CD1c-positive myeloid dendritic cell (primary cell): ENCODE measurements around the gene PTPN3.

Experiments
- DNase-seq: peaks from one replicate; pipeline ENCODE4 v3.0.0-alpha.2; 2016; ENCODE audit errors: extremely low spot score

PTPN3 gene

DNA sequence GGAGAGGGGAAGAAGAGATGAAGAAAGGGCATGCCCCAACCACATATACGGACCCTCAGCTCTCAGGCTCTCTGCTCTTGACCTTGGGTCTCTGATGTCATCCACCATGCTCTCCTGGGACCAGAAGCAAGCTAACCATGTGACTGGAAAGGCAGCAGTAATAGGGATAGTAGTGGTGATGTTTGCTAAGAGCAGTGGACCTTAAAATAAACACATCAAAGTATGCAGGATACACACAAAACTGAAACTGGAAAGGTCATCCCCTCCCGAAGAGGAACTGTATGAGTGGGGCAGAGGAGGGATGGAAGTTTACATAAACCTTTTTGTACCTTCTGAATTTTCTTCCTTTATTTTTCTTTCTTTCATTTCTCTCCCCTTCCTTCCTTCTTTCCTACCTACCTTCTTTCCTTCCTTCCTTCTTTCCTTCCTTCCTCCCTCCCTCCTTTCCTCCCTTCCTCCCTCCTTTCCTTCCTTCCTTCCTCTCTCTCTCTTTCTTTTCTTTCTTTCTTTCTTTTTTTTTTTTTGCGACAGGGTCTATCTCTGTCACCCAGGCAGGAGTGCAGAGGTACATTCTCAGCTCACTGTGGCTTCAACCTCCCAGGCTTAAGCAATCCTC lies 8.1 kb upstream of the PTPN3 start:
- DNase-seq = no peak

DNA sequence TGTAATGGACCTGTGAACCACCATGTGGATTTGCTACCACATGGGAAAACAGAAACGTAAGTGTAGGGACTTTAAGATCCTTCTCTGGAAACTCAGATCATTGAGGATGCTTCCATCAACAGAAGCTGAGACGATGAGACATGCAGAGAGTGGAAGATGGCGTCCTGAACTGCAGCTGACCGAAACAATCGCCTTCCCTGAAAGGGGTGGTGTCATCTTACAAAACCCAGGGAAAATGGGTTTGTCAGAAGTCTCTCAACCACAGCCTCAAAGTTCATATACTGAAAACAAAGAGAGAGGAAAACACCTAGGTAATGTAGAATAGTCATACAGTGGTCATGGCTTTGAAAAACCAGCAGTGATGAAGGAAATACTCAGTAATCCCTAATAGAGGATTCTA lies 6.6 kb upstream of the PTPN3 start:
- DNase-seq = no peak

DNA sequence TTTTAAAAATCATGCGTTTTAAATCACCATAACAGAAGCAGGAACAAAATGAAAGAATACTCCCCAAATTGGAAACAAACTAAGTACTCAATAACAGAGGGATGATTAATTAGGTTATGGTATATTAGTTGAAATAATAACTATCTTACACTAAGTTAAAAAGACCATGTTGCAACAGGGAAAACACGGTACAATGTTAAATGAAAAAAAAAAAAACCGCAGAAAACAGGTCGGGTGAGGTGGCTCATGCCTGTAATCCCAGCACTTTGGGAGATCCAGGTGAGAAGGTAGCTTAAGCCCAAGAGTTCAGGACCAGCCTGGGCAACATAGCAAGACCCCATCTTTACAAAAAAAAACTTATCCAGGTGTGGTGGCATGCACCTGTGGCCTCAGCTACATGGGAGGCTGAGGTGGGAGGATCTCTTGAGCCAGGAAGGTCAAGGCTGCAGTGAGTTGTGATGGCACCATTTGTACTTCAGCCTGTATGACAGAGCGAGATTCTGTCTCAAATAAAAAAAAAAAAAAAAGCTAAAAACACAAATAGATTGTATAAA lies 2.4 kb upstream of the PTPN3 start:
- DNase-seq = no peak

DNA sequence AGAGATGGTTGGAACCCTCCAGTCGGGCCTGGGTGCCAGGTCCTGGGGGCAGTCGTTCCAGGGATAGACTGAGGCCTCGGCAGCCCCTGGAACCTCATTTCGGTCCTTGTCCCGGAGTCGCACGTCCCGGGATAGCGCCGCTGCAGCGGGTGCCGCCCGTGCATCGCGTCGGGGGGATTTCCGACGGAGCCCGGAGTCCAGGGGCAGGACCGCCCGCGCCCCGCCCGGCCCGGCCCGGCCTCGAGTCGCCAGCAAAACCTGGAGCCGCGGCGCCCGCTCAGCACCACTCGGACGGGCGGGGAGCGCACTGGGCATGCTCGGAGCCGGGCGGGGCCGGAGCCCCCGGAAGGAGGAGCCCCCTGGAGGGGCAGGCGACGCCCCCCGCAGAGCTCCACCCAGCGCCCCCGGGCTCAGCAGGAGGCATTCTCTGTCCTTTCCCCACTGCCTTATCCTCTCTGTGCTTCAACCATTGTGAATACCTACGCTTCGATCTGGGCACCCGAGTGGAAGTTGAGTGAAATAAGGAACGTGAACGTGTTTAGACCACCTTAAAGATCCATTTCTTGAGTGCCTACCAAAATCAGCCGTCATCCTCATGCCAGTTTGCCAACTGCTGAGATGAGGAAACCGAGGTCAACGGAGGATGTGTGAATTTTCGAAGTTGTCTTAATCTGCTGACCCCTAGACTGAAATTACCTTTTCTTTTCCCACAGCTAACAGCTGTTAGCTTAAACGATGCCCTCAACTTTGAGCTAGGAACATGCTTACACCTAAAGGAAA lies 1.7 kb upstream of the PTPN3 start:
- DNase-seq = no peak

DNA sequence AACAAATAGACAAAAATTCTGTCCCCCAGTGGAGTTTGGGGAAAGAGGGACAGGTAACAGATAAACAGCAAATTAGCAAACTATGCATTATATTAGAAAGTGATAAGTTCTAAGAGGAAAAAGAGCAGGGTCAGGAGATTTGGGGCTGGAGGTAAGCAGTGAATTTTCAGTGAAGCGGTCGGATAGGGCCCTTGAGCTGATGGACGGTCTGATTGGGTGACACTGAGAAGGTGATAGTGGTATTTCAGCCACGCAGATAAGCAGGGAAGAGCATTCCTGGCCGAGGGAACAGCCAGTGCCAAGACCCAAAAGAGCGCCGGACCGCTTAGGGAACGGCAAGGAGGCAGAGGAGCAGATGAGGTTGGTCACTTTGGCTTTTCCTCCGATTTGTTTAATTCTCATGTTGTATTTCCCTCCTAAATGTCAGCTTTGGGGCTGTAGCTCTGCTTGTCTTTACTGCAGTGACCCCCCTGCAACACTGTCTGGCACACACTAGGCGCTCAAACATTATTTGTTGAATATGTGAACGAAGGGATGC lies 1.1 kb upstream of the PTPN3 start:
- no peak for DNase-seq

DNA sequence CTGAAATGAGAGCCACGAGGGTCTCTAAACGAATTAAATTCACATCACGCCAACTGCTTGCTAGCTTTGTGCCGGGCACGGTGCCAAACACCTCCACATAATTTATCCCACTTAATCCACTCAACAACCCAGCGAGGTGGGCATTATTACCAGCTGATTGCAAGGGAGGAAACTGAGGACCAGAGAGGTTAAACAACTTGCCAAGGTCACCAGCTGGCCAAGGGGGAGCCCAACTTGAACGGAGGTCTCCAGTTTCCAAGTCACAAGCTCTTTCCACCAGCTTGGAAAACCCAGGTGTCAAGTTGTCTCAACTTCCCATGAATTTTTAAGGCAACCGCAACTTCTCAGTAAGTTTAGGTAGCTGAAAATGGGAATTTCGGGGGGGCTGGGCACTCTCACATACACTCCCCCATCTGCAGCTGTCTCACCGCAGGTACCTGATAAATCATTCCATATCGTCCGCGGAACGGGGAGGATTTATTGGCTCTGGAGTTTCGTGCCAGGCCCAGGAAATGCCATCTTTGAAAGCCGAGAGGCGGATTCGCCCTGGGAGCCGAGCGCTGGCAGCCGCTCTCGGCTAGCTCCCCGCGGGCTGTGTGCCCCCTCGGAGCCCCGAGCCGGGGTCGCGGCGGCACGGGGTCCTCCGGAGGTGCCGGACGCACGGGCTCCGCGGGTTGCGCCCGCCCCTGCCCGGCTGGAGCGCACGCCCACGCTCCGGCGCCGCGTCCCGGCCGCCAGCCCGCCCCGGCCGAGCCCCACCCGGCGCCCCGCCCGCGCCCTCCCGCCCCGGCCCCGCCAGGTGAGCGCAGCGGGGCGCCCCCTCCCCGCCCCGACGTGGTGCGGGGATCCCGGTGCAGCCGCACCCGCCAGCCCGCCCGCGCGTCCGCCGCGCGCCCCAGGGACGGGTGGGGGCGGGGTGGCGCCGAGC lies 617 bp downstream of the PTPN3 start:
- no peak for DNase-seq

DNA sequence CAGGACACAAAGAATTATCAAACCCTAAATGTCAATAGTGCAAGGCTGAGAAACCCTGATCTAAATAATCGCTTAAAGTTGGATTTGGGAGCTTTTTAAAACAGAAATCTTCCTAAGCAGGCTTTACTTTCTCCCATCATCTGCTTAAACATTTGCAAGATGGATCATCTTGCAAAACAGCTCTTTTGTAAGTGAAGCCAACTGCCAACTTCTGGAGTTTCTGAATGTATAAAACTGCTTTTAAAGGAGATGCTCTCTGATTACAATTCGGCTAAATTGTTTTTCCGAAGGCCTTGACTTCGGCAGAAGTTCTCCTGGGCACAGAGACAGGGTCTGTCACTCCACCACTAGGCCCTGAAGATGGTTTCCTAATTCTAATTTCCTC lies 1.3 kb downstream of the PTPN3 start:
- DNase-seq = no peak

DNA sequence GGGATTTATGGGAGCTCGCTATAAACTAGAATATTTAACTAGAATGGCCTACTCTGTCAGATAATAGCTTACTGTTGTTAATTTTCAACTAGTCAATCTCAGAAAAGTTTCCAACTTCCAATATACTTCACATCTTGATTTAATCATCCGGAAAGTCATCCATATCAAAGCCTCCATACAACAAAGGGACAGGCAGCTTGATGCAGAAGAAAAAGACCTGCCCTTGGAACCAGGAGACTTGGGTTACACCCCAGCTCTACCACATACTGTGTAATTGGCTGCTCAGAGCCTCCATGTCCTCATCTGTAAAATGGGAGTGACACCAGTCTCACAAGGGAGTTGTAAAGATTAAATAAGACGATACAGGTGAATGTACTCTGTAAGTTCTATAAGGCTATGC lies 1.9 kb downstream of the PTPN3 start:
- DNase-seq = no peak

DNA sequence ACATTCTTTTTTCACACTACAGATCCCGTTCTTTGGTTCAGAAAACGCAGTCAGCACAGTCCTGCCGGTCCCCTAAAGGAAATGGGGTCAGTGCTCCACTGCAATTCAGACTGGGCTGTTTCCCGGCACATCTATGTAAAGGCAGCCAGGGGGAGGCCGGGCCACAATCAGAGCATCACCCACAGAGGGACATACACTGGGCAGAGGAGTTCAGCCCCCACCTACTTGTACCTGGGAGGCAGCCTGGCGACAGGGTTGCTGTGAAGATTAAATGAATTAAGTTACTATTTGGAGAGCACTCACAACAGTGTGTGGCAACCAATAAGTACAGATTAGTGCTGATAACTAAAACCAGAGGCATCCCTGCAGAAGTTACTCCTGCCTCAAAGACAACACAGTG lies 4.5 kb downstream of the PTPN3 start:
- no peak for DNase-seq

DNA sequence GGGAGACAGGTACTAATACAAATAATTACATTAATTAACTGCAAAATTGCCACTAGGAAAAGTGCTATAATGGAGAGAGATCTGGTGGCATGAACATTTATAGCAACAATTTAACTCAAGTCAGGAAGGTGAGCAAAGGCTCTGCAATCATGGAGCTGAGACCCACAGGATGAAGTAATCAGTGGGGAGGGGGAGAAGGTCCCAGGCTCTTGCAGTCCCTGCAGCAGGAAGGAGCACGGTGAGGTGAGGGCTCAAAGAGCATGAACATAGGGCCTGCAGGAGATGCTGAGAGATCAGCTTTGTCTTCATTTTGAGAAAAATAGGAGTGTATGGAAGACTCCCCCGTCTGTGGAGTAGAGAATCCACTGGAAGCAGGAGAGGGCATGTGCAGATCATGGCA lies 6.5 kb downstream of the PTPN3 start:
- no peak for DNase-seq

DNA sequence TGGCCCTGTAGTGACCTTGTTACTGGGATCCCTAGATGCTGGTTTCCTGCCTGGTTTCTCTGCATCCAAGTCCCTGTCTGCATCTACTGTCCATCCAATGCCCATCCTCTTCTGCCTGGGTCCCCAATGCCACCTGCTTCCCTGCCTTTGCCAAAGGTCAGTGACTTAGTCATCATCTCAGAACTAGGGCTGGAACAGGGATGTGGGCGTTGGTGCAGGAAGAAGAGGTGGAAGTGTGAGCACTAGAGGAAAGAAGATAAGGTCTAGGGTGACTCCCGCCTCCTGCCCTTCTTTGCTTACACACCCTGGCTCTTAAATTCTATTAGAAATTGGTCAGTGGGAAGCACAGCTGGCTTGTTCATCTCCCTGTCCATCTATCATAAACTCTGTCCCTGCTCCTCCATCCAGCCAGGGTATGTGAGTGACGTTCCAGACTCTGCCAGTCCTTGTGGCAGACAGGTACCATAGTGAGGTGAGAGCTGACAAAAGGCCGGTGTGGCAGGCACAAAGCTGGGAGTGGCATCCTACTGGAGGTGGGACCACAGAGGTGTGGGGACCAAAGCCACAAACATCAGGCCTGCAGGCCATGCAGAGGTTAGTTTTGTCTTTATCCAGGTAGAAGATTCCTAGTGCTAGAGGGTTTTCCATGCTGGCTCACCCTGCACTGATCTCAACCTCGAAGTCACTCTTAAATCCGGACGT lies 9.2 kb downstream of the PTPN3 start:
- no peak for DNase-seq

DNA sequence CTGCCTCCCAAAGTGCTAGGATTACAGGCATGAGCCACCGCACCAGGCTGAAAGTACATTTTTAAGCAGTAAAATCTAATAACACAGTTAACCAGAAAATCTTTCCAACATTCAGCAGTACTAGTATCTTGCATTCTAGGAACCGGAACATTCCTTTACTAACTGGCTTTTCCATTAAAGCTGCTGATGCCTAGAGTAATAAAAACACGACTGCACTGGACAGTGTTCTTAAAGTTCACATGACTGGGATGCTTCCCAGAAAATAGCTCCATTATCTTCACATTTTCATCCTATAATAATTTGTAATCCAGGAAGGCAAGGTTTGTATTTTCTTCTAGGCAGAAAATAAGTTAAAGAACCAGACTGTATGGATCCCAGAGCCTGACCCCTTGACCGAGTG lies 9.8 kb downstream of the PTPN3 start:
- DNase-seq = no peak

DNA sequence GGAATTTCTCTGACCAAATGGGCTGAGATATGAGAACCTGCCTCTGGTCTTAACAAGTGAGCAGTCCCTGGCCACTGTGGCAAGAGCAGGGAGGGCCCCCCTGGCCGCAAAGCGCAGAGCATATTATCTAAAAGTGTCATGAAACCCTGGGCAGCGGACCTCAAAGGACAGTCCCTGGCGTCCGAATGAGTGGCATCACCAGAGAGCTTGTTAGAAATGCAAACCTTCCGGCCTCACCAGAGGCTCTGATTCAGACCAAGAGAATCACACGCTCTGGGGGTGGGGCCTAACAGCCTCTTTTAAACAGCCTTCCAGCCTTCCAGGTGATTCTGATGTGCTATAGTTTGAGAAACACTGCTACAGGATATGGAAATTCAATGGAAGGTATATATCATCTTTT lies 10.9 kb downstream of the PTPN3 start:
- no peak for DNase-seq

DNA sequence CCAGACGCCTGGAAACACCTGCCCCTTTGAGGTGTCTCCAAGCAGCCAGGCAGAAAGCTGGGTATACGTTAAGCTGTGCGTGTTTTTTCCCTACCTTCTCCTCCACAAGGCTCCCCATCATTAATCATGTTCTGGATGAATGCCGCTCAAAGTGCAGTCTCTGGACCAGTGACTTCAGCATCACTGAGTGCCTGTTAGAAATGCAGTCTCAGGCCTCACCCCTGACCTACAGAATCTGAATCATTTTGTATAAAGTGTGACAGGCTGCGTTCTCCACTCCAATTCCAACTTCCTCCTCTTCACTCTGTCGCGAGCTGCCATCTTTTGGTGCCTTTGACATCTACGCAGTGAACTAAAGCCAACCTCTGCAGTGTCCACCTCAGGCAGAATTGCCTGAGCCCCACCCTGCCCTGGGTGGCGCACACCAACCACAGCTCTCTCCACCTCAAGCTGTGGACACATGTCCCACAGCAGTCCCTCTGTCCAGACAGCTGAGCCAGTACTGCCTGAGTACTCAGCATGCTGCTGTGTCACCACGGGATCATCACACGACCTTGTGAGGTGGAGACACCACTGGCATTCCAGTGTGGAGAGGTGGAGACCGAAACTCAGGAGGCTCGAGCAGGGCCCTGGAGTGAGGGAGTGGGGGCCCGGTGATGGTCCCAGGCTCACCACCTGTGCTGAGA lies 14.2 kb downstream of the PTPN3 start:
- no peak for DNase-seq

DNA sequence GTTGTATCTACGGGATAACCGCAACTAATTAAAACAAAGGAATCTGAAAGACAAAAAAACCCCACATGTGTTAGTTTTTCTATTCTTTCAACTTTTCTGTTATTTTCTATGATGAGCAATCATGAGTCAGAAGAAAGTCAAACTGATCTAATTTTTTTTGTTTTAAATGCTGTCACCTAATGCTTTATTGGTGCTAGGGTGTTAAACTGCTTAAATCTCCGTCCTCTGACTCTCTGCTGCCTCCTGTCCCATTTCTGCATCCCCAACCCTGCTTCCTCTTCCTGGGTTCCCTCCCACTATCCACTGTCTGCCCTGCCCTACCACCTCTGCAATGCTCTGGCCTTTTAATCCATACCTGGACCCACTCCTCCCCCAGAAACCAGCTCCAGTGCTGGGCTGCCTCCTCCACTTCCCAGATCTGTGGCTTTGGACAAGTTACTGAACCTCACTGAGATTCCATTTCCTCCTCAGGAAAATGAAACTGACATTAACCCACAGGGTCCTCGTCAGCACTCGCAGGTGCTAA lies 15.7 kb downstream of the PTPN3 start:
- no peak for DNase-seq

DNA sequence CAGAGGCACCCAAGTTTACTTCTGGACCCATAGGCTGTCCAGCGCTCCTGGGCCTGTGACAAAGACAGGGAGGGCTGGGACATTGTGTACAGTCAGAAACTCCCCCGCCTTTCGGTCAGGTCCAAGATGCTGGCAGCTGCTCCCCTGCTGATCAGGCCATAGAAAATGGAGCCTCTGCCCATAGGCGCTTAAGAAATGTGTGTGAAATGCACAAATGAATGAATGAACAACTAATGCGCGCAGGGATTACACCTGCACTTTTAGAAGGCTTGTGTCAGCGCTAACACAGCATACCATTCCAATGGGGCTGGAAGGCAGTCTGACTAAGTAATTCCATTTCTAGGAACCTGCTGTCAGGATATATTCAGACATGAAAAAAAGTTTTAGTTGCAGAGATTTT lies 16.3 kb downstream of the PTPN3 start:
- DNase-seq = no peak

DNA sequence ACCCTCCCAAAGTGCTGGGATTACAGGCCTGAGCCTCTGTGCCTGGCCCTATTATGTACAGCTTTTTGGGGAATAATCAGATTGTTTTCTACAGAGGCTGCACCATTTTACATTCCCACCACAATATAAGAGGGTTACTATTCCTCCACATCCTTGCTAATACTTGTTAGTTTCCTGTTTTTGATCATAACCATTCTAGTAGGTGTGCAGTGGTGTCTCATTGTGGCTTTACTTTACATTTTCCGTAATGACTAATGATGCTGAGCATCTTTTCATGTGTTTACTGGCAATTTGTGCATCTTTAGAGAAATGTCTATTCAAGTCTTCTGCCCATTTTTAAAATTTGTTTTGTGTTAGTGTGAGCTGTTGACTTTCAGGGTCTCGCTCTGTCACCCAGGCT lies 18.3 kb downstream of the PTPN3 start:
- DNase-seq = no peak

DNA sequence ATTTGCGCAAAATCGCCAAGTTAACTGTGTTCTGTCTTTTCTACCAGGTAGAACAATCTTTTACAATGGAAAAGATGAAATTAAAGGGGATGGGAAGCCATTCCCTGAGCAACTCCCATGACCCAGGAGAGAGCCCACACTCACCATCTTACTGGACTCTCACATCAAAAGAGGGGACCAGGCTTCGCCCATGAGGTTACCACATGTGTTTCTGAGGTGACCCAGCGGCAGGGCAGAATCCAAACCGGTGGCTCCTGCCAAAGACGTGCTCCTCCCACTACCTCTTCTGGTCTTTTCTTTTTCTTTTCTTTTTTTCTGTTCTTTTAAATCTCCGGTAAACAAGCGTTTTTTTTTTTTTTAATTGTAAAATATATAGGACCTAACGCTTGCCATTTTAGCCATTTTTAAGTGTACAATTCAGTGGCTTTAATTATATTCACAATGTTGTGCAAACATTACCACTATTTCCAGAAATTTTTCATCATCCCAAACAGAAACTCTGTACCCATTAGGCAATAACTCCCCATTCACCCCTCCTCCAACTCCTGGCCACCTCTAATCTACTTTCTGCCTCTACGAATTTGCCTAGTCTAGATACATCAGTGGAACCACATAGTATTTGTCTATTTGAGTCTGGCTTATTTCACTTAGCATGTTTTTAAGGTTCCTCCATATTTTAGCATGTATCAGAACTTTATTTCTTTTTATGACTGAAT lies 19.3 kb downstream of the PTPN3 start:
- DNase-seq = no peak

DNA sequence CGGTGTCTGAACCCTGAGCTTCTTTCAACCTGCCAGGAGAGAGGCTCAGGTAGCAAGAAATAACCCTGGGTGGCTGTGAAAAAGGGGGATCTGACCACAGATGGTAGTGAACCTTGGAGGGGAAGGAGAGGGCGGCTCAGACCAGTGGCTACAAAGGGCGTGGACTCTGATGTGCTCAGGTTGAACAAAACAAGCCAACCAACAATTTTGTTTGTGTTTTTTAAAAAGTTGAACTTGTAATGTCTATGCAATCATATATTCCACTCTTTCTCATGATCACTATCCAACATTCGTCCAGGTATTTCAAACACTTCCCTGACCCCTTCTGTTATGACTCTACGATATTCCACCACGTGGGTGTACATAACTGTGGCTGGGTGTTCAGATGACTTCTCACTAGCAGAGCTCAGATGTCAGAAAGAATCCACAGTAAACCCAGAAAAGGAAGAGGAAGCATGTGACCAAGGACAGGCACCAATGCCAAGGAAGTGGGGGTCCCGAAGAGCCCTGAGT lies 20.0 kb downstream of the PTPN3 start:
- no peak for DNase-seq
